HL-60/S4 (cell line): ENCODE measurements around the gene GPR139.

Experiments used
- in situ Hi-C: fragments of 300-500 bp; cut with MboI; formaldehyde crosslinking; loops from 2 replicates; pipeline ENCODE4 v1.14.3; 2022; ENCODE audit warnings: low sequenced_read_pairs

The GPR139 gene

GRCh38 chr16:19991614-19992013 is 82.1 kb downstream of the GPR139 start:
- in situ Hi-C loops: no loop called here

- in situ Hi-C loops: no loop called here
Observed at GRCh38 chr16:19984135-19984534, 89.6 kb downstream of the GPR139 start.
